H1 (cell line): ENCODE results near the gene CRTAP. TPM values are rescaled to one million over a fixed set of nuclear protein-coding genes. Genes with fewer than 3 reads are reported as not detected.

Source experiments
- CTCF ChIA-PET: fragments of 300-600 bp; sonication (Branson Sonifier 250); formaldehyde crosslinking; loops from one replicate; lab custom pipeline; 2021; ENCODE audit not compliant: partially characterized antibody; lab: Charles Lee
- POLR2A ChIA-PET: fragments of 300-600 bp; sonication (Branson Sonifier 250); formaldehyde crosslinking; loops from one replicate; lab custom pipeline; 2021; ENCODE audit warnings: inconsistent platforms; ENCODE audit not compliant: partially characterized antibody; lab: Charles Lee
- DNase-seq, 2 experiments: peaks; one replicate each; pipeline versions ENCODE4 v3.0.0 to v3.0.0-alpha.2; 2010 to 2022; ENCODE audit warnings: low spot score in 2 of 2, low read depth in 1 of 2, mixed read lengths in 1 of 2
- FAIRE-seq: peaks from 2 replicates; lab custom pipeline; 2011; peaks lifted over from hg19 to GRCh38; lab: Jason Lieb, UNC
- H2AFZ ChIP-seq: 2 replicates; pipeline ENCODE4 v1.8.1; 2012; ENCODE audit warnings: low read length, inconsistent platforms
- H2AK5ac ChIP-seq: 2 replicates; pipeline ENCODE4 v1.6.1; 2013; ENCODE audit warnings: low read depth, low read length
- H2BK120ac ChIP-seq: replicated peaks from 2 replicates; pipeline ENCODE3; 2013; ENCODE audit warnings: low read depth, low read length, inconsistent platforms
- H2BK12ac ChIP-seq: 2 replicates; pipeline ENCODE4 v1.6.1; 2013; ENCODE audit warnings: low read depth, low read length
- H2BK15ac ChIP-seq: 2 replicates; pipeline ENCODE4 v1.6.1; 2013; ENCODE audit warnings: low read length
- H2BK20ac ChIP-seq: 2 replicates; pipeline ENCODE4 v1.6.1; 2013; ENCODE audit warnings: low read length
- H2BK5ac ChIP-seq: 2 replicates; pipeline ENCODE4 v1.6.1; 2013; ENCODE audit warnings: low read depth, low read length
- H3K14ac ChIP-seq: 2 replicates; pipeline ENCODE4 v1.6.1; 2013; ENCODE audit warnings: inconsistent platforms; ENCODE audit not compliant: insufficient read length
- H3K18ac ChIP-seq: 2 replicates; pipeline ENCODE4 v1.6.1; 2013; ENCODE audit warnings: low read length; ENCODE audit errors: extremely low read depth
- H3K23ac ChIP-seq: 2 replicates; pipeline ENCODE4 v1.6.1; 2013; ENCODE audit warnings: inconsistent platforms; ENCODE audit not compliant: insufficient read length
- H3K23me2 ChIP-seq: 2 replicates; pipeline ENCODE4 v1.6.1; 2013; ENCODE audit warnings: low read depth, low read length
- H3K27ac ChIP-seq: 2 replicates; pipeline ENCODE4 v1.6.1; 2011; ENCODE audit warnings: low read depth, low read length, inconsistent platforms
- H3K27me3 ChIP-seq, 4 experiments: replicated peaks in 1 of 4; 1 replicate in 1 of 4; 2 replicates in 3 of 4; pipeline versions ENCODE4 v1.6.1 to v1.8.1; 2011 to 2013; ENCODE audit warnings: low read length in 3 of 4, mild to moderate bottlenecking in 3 of 4, inconsistent platforms in 2 of 4, mixed read lengths in 2 of 4, moderate library complexity in 1 of 4; ENCODE audit not compliant: control insufficient read depth in 3 of 4, insufficient read depth in 3 of 4; ENCODE audit errors: extremely low read depth in 1 of 4
- H3K36me3 ChIP-seq, 4 experiments: 2 replicates each; pipeline versions ENCODE4 v1.6.1 to v1.8.1; 2011 to 2013; ENCODE audit warnings: mild to moderate bottlenecking in 4 of 4, low read length in 3 of 4, moderate library complexity in 2 of 4, control low read depth in 1 of 4, inconsistent platforms in 1 of 4; ENCODE audit not compliant: insufficient read depth in 4 of 4, control insufficient read depth in 2 of 4
- H3K4ac ChIP-seq: replicated peaks from 2 replicates; pipeline ENCODE3; 2013; ENCODE audit warnings: low read length, low read depth, mixed read lengths, inconsistent platforms; ENCODE audit not compliant: insufficient read length
- H3K4me1 ChIP-seq, 4 experiments: replicated peaks in 1 of 4; 1 replicate in 1 of 4; 2 replicates in 3 of 4; pipeline versions ENCODE4 v1.6.1 to v1.8.1; 2011 to 2013; ENCODE audit warnings: low read length in 3 of 4, inconsistent platforms in 2 of 4, mixed read lengths in 1 of 4; ENCODE audit not compliant: insufficient read depth in 4 of 4, control insufficient read depth in 3 of 4
- H3K4me2 ChIP-seq, 2 experiments: 2 replicates each; pipeline versions ENCODE4 v1.6.1 to v1.8.1; 2011 to 2013; ENCODE audit warnings: low read depth in 2 of 2, low read length in 2 of 2, control low read depth in 1 of 2, inconsistent platforms in 1 of 2, mild to moderate bottlenecking in 1 of 2; ENCODE audit not compliant: insufficient read depth in 1 of 2
- H3K4me3 ChIP-seq, 4 experiments: fragments of 200-600, 300-600 bp in 1 of 4; sonication (generic), shearing (Covaris generic), sonication (Bioruptor Twin) in 1 of 4; 2 replicates each; pipeline versions ENCODE4 v1.5.1 to v1.8.1; 2011 to 2016; ENCODE audit warnings: low read length in 4 of 4, low read depth in 3 of 4, control low read depth in 2 of 4, inconsistent platforms in 2 of 4, mild to moderate bottlenecking in 2 of 4, mixed read lengths in 1 of 4, moderate library complexity in 1 of 4; ENCODE audit not compliant: insufficient read depth in 2 of 4; ENCODE audit errors: extremely low read depth in 1 of 4
- H3K56ac ChIP-seq: replicated peaks from 2 replicates; pipeline ENCODE3; 2013; ENCODE audit warnings: low read depth, mild to moderate bottlenecking, mixed read lengths, low read length, inconsistent platforms; ENCODE audit not compliant: insufficient read length
- H3K79me1 ChIP-seq: 2 replicates; pipeline ENCODE4 v1.6.1; 2013; ENCODE audit warnings: low read depth, low read length, control low read depth
- H3K79me2 ChIP-seq, 2 experiments: 2 replicates each; pipeline versions ENCODE4 v1.6.1 to v1.8.1; 2012 to 2013; ENCODE audit warnings: low read length in 2 of 2, mild to moderate bottlenecking in 2 of 2, inconsistent platforms in 1 of 2; ENCODE audit not compliant: insufficient read depth in 2 of 2, control insufficient read depth in 1 of 2
- H3K9ac ChIP-seq, 4 experiments: replicated peaks in 1 of 4; 1 replicate in 1 of 4; 2 replicates in 3 of 4; pipeline versions ENCODE4 v1.6.1 to v1.8.1; 2011 to 2013; ENCODE audit warnings: low read depth in 3 of 4, low read length in 3 of 4, control low read depth in 2 of 4, mild to moderate bottlenecking in 2 of 4, moderate library complexity in 2 of 4, inconsistent platforms in 1 of 4; ENCODE audit errors: extremely low read depth in 1 of 4
- H3K9me3 ChIP-seq, 2 experiments: 2 replicates each; pipeline versions ENCODE4 v1.6.1 to v1.8.1; 2012 to 2013; ENCODE audit warnings: mild to moderate bottlenecking in 2 of 2, moderate library complexity in 2 of 2, control low read depth in 1 of 2, inconsistent platforms in 1 of 2, low read depth in 1 of 2, low read length in 1 of 2, mixed read lengths in 1 of 2; ENCODE audit not compliant: insufficient read depth in 2 of 2
- H4K20me1 ChIP-seq, 2 experiments: replicated peaks in 1 of 2; 2 replicates each; pipeline versions ENCODE3 to v1.8.1; 2011 to 2013; ENCODE audit warnings: inconsistent platforms in 2 of 2, low read length in 2 of 2, mild to moderate bottlenecking in 1 of 2; ENCODE audit not compliant: insufficient read depth in 2 of 2, control insufficient read depth in 1 of 2
- H4K5ac ChIP-seq: 2 replicates; pipeline ENCODE4 v1.6.1; 2013; ENCODE audit warnings: low read length, low read depth, mixed read lengths, inconsistent platforms; ENCODE audit not compliant: insufficient read length
- H4K8ac ChIP-seq: 2 replicates; pipeline ENCODE4 v1.8.0; 2013; ENCODE audit warnings: mild to moderate bottlenecking, moderate library complexity, low read length, inconsistent platforms; ENCODE audit not compliant: insufficient read depth; ENCODE audit errors: extremely low read depth
- H4K91ac ChIP-seq: replicated peaks from 2 replicates; pipeline ENCODE3; 2013; ENCODE audit warnings: low read length, mixed read lengths, inconsistent platforms; ENCODE audit not compliant: insufficient read length
- ASH2L ChIP-seq: fragments of 200-600, 300-600 bp; sonication (generic); IDR thresholded peaks from one replicate; pipeline ENCODE4 v1.7.1; 2017; ENCODE audit warnings: low read length
- BACH1 ChIP-seq: IDR thresholded peaks from 2 replicates; pipeline ENCODE4 v1.6.1; 2012; ENCODE audit warnings: low read length, improper control_type of control experiment
- EGR1 ChIP-seq: IDR thresholded peaks from 2 replicates; pipeline ENCODE4 v1.6.1; 2011; ENCODE audit warnings: low read depth, low read length, borderline replicate concordance
- JUN ChIP-seq: IDR thresholded peaks from 2 replicates; pipeline ENCODE4 v1.6.1; 2011; ENCODE audit warnings: low read depth, mild to moderate bottlenecking, improper control_type of control experiment, low read length
- NRF1 ChIP-seq: IDR thresholded peaks from 2 replicates; pipeline ENCODE4 v1.6.1; 2011; ENCODE audit warnings: mild to moderate bottlenecking, low read depth, low read length, improper control_type of control experiment
- PHF8 ChIP-seq: fragments of 200-600 bp; sonication (generic); conservative IDR thresholded peaks from 2 replicates; pipeline ENCODE4 v1.7.1; 2012; ENCODE audit warnings: low read depth, mild to moderate bottlenecking, inconsistent platforms, low read length, moderate library complexity
- TCF12 ChIP-seq: IDR thresholded peaks from 2 replicates; pipeline ENCODE4 v1.6.1; 2011; ENCODE audit warnings: low read depth, mild to moderate bottlenecking, low read length
- USF2 ChIP-seq: IDR thresholded peaks from 2 replicates; pipeline ENCODE4 v1.6.1; 2011; ENCODE audit warnings: low read length, improper control_type of control experiment
- WGBS, 2 experiments: shearing (Covaris generic) in 1 of 2; methylation state at CpG; one replicate each; pipeline versions ENCODE4 v1.1.6 to v1.1.7; 2013 to 2015; ENCODE audit warnings: low lambda C conversion rate in 2 of 2, mixed read lengths in 2 of 2, inconsistent platforms in 1 of 2, low coverage in 1 of 2, missing lambda C conversion rate in 1 of 2; ENCODE audit not compliant: insufficient replicate concordance in 2 of 2, insufficient coverage in 1 of 2, insufficient read length in 1 of 2; ENCODE audit errors: extremely low coverage in 1 of 2, missing lambda C conversion rate in 1 of 2; 5-methylcytosine and 5-hydroxymethylcytosine counted together
- polyA plus RNA-seq, 7 experiments: library from polyadenylated mRNA; depleted of rRNA in 3 of 7; stranded (reverse) in 5 of 7; unstranded in 2 of 7; fragments of >200 nt in 5 of 7; fragments of 200-250 nt in 2 of 7; gene quantifications; 1 replicate in 5 of 7; 2 replicates in 1 of 7; 4 replicates in 1 of 7; pipeline versions ENCODE4 v1.2.1 to v1.2.3, GENCODE V29; 2011 to 2013; ENCODE audit warnings: missing spikeins in 2 of 7, mixed read lengths in 2 of 7
- total RNA-seq: library from RNA; stranded (reverse); fragmentation: NEBNext Ultra II Directional; extraction: Animal tissue kit (Norgen Biotek cat#: 25700); gene quantifications from 2 replicates; pipeline ENCODE4 v1.2.1, GENCODE V29; 2021
- TF ChIP-seq, protein P1 (sequence below): IDR thresholded peaks from 2 replicates; pipeline ENCODE4 v1.6.1; 2012; ENCODE audit warnings: low read length, inconsistent platforms

CRTAP gene
- total and polyA plus RNA-seq, 2 of the 8 experiments (the other 6 are each of a cell fraction or from before 2014, with no cell fraction given) = 159 to 188 TPM

DNA sequence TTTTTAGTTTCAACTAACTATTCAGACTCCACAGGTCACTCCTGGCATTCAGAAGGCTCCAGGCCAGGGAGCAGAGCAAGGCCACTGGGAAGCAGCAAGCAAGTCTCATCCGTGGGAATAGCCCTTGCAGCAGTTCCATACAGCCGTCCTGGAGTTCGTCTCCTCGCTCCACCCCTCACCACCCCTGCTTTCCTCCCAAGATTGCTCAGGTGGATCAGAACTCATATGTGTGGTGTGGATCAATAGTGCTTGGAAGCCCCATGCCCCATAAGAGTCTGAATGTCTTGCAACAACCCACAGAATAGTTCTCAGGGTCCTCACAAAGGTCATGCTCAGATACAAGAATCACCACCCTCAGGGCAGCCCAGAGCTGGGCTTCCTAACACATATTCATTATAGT lies 60.3 kb downstream of the CRTAP start:
- Histone ChIP-seq H3K4me3 (no peak overlapping the region), H2BK20ac (no peak overlapping the region), H2AK5ac (no peak overlapping the region), H3K9me3 (no peaks in the 10 kb centered on the region), H2AFZ (no peak overlapping the region), H3K4ac (no peak overlapping the region), H2BK5ac (no peak overlapping the region), H3K27ac (no peak overlapping the region), H4K5ac (no peak overlapping the region), H3K27me3 (no peaks in the 10 kb centered on the region), H2BK120ac (no peak overlapping the region), H3K23ac (no peak overlapping the region), H3K4me1 (no peaks in the 10 kb centered on the region), H2BK12ac (no peak overlapping the region), H3K23me2 (no peaks in the 10 kb centered on the region), H3K79me1 (0 out of 2 replicates have a peak, but pooled peaks cover 3% of the 10 kb centered on the region), H3K56ac (no peak overlapping the region), H4K91ac (no peak overlapping the region), H2BK15ac (no peak overlapping the region), H3K18ac (no peak overlapping the region), H3K14ac (no peak overlapping the region), H4K20me1 (no peaks in the 10 kb centered on the region), H3K4me2 (no peak overlapping the region), H3K36me3 (no peaks in the 10 kb centered on the region), H3K9ac (no peak overlapping the region), H4K8ac (no peak overlapping the region), H3K79me2 (no peaks in the 10 kb centered on the region)
- DNase-seq (no peak), FAIRE-seq (no peak)
- no peak for TF ChIP-seq EGR1
- TF ChIP-seq USF2 = no peak
- TF ChIP-seq BACH1 = no peak
- TF ChIP-seq NRF1 = no peak
- TF ChIP-seq PHF8 = no peak
- no peak for TF ChIP-seq ASH2L
- TF ChIP-seq, protein P1, sequence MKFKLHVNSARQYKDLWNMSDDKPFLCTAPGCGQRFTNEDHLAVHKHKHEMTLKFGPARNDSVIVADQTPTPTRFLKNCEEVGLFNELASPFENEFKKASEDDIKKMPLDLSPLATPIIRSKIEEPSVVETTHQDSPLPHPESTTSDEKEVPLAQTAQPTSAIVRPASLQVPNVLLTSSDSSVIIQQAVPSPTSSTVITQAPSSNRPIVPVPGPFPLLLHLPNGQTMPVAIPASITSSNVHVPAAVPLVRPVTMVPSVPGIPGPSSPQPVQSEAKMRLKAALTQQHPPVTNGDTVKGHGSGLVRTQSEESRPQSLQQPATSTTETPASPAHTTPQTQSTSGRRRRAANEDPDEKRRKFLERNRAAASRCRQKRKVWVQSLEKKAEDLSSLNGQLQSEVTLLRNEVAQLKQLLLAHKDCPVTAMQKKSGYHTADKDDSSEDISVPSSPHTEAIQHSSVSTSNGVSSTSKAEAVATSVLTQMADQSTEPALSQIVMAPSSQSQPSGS = no peak
- TF ChIP-seq TCF12 = no peak
- no peak for TF ChIP-seq JUN
- POLR2A ChIA-PET = no interaction called here
- WGBS, 2 experiments = 70% methylated on average over 4 of the region's 4 CpGs; no CpG with 5 or more reads in 1 of the 2 experiments
- CTCF ChIA-PET = interaction anchor here (0.6 to 2.5 kb wide), 2 partner anchors 30 to 610 kb away, joined by 3 to 7 read pairs; no protein-coding TSS in a partner anchor
